G401.6 (cell line): Measurements from ENCODE around the gene CIB1.
"Not testable (repeated sequence)": the region's sequence is repeated elsewhere in the genome, so short reads cannot be mapped to it uniquely, and the experiment has no call there.

Experiments used
- FAIRE-seq: peaks from 2 replicates; lab custom pipeline; 2012; peaks lifted over from hg19 to GRCh38; lab: Jason Lieb, UNC

The CIB1 gene

GRCh38 chr15:90233387-90234095, at the start of gene CIB1:
TSS of gene CIB1 (minus strand) at chr15:90233941. CDS start at chr15:90233885, 56 bp downstream.
- FAIRE-seq = peak; percentile 15

DNA sequence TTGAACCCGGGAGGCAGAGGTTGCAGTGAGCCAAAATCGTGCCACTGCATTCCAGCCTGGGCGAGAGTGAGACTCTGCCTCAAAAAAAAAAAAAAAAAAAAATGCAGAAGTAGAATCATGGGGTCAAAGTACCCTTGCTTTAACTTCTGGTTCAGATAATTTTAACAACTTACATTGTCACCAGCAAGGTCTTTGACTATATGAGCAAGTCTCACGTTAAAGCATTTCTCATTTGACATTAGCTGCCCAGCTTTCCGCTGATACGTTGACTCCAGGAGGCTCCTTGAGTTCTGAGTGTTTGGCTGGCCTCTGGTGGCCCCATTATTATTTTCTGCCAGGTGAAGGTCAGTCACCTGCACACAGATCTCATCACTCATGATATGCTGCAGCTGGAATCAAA, 47.9 kb upstream of the CIB1 start:
- not testable (repeated sequence) for FAIRE-seq

- FAIRE-seq = not testable (repeated sequence)
Observed at GRCh38 chr15:90280743-90281142, 47.0 kb upstream of the CIB1 start.

GRCh38 chr15:90278467-90278866, 44.7 kb upstream of the CIB1 start:
- not testable (repeated sequence) for FAIRE-seq

DNA sequence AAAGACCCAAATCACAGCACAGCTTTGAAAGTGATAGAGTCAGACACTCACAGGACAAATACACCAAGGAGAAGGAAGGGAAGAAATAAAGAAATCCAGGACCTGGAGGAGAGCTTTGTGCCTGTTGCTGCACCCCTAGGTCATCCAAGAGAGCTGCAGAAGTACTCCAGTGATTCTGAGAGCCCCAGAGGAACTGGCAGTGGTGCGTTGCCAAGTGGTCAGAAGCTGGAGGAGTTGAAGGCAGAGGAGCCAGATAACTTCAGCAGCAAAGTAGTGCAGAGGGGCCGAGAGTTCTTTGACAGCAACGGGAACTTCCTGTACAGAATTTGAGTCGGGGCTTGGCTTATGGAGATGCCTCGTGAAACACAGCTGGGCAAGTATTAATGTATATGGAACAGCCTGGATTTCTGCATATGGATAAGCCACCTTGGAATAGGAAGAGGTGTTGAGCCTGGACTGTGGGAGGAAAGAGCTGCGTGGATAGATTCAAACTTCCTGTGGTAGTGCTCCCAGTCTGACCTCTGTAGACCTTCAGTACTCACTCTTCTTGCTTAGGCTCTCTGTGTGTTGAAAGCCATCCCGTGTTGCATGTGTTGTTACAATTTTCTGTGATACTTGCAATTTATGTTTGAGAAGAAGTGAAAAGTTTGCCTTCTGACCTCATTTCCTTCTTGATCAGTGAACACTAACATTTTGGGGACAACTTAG, 37.9 kb upstream of the CIB1 start:
- FAIRE-seq = no peak

DNA sequence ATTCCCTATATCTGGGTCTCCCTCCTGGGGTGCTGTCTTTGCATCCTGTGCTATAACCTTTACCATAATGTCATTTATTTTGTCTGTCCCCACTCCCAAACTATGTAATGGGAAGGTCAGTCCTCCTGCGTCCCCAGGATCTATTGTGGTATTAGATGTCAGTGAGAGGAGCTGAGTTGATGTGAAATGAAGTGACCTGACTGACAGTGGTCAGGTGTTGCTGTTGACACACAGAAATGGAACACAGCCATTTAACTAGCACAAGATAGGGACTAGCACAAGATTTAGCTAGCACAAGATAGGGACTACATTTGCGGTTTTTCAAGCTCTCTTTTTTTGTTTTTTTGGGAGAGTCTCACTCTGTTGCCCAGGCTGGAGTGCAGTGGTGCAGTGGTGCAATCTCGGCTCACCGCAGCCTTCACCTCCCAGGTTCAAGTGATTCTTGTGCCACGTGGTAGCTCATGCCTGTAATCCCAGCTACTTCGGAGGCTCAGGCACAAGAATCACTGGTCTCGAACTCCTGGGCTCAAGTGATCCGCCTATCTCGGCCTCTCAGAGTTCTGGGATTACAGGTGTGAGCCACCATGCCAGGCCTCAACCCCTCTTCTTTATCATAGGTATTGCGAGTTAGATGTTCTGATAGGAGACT, 36.9 kb upstream of the CIB1 start:
- FAIRE-seq = no peak

DNA sequence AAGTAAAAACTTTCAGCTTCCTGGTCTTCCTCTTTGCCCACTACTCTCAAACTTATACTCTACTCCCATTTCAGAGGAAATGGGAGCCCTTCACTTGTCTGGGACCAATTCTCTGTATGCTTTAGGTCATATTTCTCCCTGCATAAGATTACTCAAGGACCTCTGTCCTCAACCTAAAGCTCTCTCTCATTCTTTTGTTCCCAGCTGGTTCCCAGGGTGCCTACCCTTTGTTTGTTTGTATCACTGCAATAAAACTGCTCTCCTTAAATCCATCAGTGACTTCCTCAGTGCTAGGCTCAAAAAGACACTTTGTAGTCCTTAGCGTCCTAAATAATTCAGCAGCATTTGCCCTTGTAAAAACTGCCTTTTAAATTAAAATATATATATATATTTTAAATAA, 34.7 kb upstream of the CIB1 start:
- FAIRE-seq = no peak

DNA sequence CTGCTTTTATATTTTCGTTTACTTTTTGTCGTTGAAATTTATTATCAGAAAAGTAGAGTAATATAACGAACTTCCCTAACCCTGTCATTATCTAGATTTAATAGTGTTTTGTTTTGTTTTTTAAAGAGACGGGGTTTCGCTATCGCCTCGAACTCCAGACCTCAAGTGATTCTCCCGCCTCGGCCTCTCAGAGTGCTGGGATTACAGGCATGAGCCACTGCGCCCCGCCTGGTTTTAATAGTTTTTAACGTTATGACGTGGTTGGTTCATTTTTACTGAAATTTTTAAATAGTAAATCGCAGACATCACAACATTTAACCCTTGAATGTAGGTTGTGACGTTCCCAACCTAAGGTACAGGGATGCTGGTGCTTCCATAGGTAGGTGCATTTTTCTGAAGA, 32.7 kb upstream of the CIB1 start:
- FAIRE-seq = no peak

- no peak for FAIRE-seq
Observed at GRCh38 chr15:90266061-90266431, 32.3 kb upstream of the CIB1 start.

DNA sequence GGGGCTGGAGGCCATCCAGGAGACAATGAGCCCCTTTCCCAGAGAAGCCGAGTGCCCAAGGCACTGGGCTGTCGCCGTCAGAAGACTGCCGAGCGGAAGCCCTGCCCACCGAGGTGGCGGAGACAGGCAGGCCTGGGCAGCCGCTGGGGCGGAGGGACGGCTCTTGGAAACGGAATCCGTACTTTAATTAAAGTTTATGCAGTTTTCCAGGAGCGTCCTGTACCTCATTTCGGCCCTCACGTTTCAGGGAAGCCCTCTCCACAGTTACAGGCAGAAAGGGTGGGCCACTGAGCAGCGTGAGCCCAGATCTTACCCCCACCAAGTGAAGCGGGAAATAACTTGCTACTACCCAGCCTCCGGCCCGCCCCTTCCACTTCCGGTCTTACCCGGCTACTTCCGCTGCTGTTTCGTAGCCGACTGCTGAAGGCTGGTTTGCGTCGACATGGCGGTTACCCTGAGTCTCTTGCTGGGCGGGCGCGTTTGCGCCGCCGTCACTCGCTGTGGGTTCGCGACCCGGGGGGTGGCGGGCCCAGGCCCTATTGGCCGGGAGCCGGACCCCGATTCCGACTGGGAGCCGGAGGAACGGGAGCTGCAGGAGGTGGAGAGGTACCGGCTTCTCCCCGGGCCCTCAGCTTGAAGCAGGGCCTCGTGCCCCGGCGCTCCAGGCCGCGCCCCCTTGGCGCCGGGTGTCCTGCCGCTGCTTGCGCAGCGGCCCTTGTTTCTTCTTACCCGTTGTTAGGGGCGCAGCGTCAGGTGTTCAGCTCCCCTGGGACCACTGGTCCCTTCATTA, 31.7 kb upstream of the CIB1 start, which contains the start of gene NGRN:
Gene NGRN (plus strand): TSS at position 402 of the 790 bp plus-strand sequence. CDS start 41 bp downstream, at position 443.
- peak; percentile 25 for FAIRE-seq

DNA sequence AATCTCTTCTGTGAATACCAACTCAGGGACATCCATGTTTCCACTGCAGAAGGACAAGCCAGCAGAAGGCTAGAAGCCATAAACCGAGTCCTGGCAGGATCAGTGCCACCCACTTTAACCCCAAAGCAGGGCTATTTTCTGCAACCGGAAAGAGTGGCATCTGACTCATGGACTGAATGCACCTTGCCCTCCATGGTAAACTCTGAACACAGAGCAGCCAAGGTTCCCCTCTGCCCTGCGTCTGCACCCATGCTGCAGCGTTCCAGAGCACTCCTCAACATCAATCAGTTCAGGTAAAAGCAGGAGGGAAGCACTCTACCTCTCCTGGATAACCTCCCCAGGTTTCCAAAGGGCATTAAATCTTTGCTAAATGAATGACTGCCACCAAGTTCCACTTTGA, 30.9 kb upstream of the CIB1 start:
- no peak for FAIRE-seq

DNA sequence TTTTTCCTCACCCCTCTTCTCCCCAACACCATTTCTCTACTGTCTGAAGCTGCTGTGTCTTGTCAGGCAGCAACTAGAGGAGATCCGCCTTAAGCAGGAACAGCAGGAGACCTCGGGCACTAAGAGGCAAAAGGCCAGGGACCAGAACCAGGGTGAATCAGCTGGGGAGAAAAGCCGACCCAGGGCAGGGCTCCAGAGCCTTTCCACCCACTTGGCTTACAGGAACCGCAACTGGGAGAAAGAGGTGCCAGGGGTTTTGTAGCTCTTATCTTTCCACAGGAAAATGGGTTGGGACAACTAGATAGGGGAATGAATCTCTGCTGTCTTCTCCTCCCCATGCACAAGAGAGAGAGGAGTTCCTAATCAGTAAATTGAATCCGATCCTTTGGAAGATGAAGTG, 28.7 kb upstream of the CIB1 start:
- FAIRE-seq = no peak

DNA sequence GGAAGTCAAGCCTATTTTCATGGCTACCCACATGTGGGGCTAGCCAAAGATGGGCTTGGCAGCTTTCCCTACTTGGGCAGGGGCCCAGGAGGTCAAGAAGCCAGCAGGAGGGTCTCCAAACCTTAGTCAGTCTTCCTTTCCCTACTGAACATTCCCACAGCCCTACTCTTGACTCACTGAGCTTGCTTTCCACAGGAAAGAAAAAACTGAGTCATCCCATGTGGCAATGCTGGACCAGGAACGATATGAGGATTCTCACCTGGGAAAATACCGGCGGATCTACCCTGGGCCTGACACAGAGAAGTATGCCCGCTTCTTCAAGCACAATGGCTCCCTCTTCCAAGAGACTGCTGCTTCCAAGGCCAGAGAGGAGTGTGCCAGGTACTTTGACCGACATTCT, 28.1 kb upstream of the CIB1 start:
- no peak for FAIRE-seq

DNA sequence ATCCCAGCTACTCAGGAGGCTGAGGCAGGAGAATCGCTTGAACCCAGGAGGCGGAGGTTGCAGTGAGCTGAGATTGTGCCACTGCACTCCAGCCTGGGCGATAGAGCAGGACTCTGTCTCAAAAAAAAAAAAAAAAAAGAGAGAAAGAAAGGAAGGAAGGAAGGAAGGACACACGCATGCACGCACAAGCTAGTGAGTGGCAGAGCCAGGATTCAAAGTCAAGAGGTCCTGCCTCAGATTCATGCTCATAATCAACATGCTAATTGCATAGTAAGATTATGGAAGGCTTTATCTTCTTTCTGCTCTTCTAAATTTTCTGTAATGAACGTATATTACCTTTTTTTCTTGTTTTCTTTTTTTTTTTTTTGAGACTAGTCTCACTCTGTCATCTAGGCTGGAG, 27.0 kb upstream of the CIB1 start:
- FAIRE-seq = not testable (repeated sequence)

GRCh38 chr15:90259524-90259923, 25.8 kb upstream of the CIB1 start:
- no peak for FAIRE-seq

GRCh38 chr15:90257776-90258175, 24.0 kb upstream of the CIB1 start:
- no peak for FAIRE-seq

DNA sequence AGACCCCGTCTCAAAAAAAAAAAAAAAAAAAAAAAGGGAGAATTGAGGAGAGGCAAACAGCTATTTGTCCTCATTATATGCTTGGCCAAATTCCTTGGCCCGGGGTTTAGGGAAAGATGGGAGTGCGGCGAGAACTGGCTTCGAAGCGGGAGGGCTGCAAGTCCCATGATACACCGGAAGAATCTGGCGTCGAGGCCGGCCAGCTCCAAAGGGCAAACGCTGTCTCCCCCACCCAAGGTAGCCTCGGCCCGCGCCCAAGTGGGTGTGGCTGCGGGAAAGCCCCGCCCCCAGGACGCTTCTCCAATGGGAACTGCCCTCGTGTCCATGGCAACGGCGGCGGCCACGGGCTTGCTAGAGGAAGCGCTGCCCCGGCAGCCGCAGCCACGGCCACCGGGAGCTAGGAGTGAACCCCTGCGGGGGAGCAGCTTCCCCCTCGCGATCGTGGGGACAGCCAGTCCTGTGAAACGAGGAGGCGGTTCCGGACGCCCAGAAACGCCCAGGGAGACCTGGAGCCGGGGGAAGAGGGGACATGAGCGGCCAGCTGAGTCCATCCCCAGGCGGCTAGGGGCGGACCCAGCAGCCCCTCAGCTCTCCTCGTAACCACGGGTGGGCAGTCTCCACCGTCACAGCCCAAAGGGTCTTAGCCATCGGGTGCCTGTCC, 15.6 kb upstream of the CIB1 start, which contains the start of gene TTLL13:
Gene TTLL13 (plus strand): TSS at position 354 of the 661 bp plus-strand sequence. CDS start 1,075 bp downstream, outside the sequence.
- peak; percentile 28 for FAIRE-seq

GRCh38 chr15:90248789-90249202, 15.1 kb upstream of the CIB1 start:
- no peak for FAIRE-seq

DNA sequence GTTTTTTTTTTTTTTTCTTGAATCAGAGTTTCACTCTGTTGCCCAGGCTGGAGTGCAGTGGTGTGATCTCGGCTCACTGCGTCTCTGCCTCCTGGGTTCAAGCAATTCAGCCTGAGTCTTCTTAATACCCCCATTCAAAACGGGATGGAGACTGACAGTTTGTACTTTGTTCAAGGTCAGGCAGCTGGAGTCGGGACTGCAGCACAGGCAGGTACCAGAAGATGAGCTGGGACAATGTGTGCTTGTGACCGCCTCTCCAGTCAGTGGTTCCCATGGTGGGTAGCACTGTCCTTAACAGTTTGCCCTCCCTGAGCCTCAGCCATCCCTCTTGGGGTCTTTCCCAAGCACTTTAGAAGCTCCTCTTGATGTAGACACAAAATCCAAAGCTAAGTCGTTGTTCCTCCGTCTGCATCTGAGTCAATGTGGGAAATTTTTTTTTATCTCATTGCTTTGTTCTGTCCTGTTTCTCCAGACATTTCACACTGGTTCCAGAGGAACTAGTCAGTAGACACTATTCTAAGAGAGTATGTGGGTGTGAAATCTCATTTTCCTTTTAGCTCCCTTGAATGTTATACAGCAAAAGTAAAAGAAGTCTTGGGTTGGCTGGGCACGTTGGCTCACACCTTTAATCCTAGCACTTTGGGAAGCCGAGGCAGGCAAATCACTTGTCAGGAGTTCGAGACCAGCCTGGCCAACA, 10.3 kb upstream of the CIB1 start:
- no peak for FAIRE-seq

DNA sequence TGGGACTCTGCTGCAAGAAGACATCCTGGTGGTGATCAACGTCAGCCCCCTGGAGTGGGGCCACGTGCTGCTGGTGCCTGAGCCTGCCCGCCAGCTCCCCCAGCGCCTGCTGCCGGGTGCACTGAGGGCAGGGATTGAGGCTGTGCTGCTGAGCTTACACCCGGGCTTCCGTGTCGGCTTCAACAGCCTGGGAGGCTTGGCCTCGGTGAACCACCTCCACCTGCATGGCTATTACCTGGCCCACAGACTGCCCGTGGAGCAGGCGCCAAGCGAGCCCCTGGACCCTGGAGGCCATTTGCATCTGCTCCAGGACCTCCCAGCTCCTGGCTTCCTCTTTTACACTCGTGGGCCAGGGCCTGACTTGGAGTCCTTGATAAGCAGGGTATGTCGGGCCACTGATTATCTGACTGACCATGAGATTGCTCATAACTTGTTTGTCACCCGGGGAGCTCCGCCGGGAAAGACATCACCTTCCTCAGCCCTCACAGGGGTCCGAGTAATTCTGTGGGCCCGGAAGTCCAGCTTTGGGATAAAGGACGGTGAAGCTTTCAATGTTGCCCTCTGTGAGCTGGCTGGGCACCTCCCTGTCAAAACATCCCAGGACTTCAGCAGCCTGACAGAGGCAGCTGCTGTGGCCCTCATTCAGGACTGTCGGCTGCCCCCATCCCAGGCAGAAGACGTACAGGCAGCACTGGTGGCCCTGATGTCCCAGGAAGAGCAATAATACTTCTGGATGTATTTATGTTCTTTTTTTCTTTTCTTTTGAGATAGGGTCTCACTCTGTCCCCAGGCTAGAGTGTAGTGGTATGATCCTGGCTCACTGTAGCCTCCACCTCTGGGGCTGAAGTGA, 7.8 kb upstream of the CIB1 start:
- FAIRE-seq = no peak
